Loucy (cell line): ENCODE results near the gene NRN1.
"Not testable (repeated sequence)": the region's sequence is repeated elsewhere in the genome, so short reads cannot be mapped to it uniquely, and the experiment has no call there.

ENCODE experiments used
- H2AFZ ChIP-seq: fragments of 200-600 bp; sonication (generic); 2 replicates; pipeline ENCODE4 v1.6.0; 2016; ENCODE audit warnings: antibody characterized with exemption, mild to moderate bottlenecking, low read length, moderate library complexity
- H3F3A ChIP-seq: fragments of 200-600 bp; 2 replicates; pipeline ENCODE4 v1.6.0; 2016; ENCODE audit warnings: antibody characterized with exemption, low read depth, mild to moderate bottlenecking
- H3K27me3 ChIP-seq: fragments of 200-600 bp; sonication (generic); 2 replicates; pipeline ENCODE4 v1.6.1; 2014; ENCODE audit warnings: low read length, mild to moderate bottlenecking; ENCODE audit not compliant: insufficient read depth, poor library complexity, severe bottlenecking
- H3K36me3 ChIP-seq: fragments of 200-600 bp; sonication (generic); 2 replicates; pipeline ENCODE4 v1.6.1; 2016; ENCODE audit warnings: low read length; ENCODE audit not compliant: insufficient read depth
- H3K4me1 ChIP-seq: fragments of 200-600 bp; sonication (generic); 2 replicates; pipeline ENCODE4 v1.5.1; 2014; ENCODE audit warnings: low read length, mild to moderate bottlenecking; ENCODE audit not compliant: insufficient read depth, poor library complexity, severe bottlenecking
- H3K4me2 ChIP-seq: fragments of 200-600 bp; sonication (generic); 2 replicates; pipeline ENCODE4 v1.6.0; 2014; ENCODE audit warnings: antibody characterized with exemption, low read length, low read depth, mild to moderate bottlenecking; ENCODE audit not compliant: poor library complexity, severe bottlenecking
- H3K4me3 ChIP-seq: fragments of 200-600 bp; sonication (generic); 2 replicates; pipeline ENCODE4 v1.5.1; 2014; ENCODE audit warnings: low read length, mild to moderate bottlenecking, mixed read lengths; ENCODE audit not compliant: poor library complexity, severe bottlenecking
- H3K79me2 ChIP-seq: fragments of 200-600 bp; sonication (generic); 2 replicates; pipeline ENCODE4 v1.6.1; 2014; ENCODE audit warnings: low read length; ENCODE audit not compliant: insufficient read depth
- H3K9ac ChIP-seq: fragments of 200-600 bp; sonication (generic); 2 replicates; pipeline ENCODE4 v1.6.0; 2014; ENCODE audit warnings: mild to moderate bottlenecking, low read depth, low read length, moderate library complexity; ENCODE audit not compliant: poor library complexity, severe bottlenecking
- H3K9me2 ChIP-seq: fragments of 200-600 bp; sonication (generic); replicated peaks from 2 replicates; pipeline ENCODE4 v1.6.1; 2016; ENCODE audit warnings: low read depth, low read length, mixed read lengths
- H3K9me3 ChIP-seq: fragments of 200-600 bp; sonication (generic); 2 replicates; pipeline ENCODE4 v1.6.1; 2014; ENCODE audit warnings: mild to moderate bottlenecking, antibody characterized with exemption, low read length, low read depth; ENCODE audit not compliant: insufficient read depth
- H4K20me1 ChIP-seq: fragments of 200-600 bp; sonication (generic); 2 replicates; pipeline ENCODE4 v1.6.0; 2014; ENCODE audit warnings: antibody characterized with exemption, low read length, mild to moderate bottlenecking; ENCODE audit not compliant: insufficient read depth, poor library complexity, severe bottlenecking
- EZH2phosphoT487 ChIP-seq: fragments of 200-600 bp; IDR thresholded peaks from 2 replicates; pipeline ENCODE4 v1.6.1; 2018; ENCODE audit warnings: antibody characterized with exemption, mild to moderate bottlenecking, moderate library complexity, borderline replicate concordance
- TF ChIP-seq, protein P1 (sequence below): fragments of 200-600 bp; sonication (generic); conservative IDR thresholded peaks from 2 replicates; pipeline ENCODE4 v1.5.1; 2014; ENCODE audit warnings: mild to moderate bottlenecking, antibody characterized with exemption, low read length

Gene NRN1

GRCh38 chr6:5968817-5969734, 37.6 kb downstream of the NRN1 start:
- H3K9ac ChIP-seq, result no peak overlapping the region
- H3K27me3 ChIP-seq, result no peaks in the 10 kb centered on the region
- H3K9me3 ChIP-seq, result no peaks in the 10 kb centered on the region
- H2AFZ ChIP-seq, result no peak overlapping the region
- no peaks in the 10 kb centered on the region for H3K9me2 ChIP-seq
- H3K4me3 ChIP-seq, result no peak overlapping the region
- peaks cover 11% of the 10 kb centered on the region for H3K4me1 ChIP-seq
- H3K4me2 ChIP-seq, result no peak overlapping the region
- no peaks in the 10 kb centered on the region for H4K20me1 ChIP-seq
- no peaks in the 10 kb centered on the region for H3K36me3 ChIP-seq
- no peaks in the 10 kb centered on the region for H3K79me2 ChIP-seq
- no peak for TF ChIP-seq EZH2phosphoT487
- TF ChIP-seq, protein P1, sequence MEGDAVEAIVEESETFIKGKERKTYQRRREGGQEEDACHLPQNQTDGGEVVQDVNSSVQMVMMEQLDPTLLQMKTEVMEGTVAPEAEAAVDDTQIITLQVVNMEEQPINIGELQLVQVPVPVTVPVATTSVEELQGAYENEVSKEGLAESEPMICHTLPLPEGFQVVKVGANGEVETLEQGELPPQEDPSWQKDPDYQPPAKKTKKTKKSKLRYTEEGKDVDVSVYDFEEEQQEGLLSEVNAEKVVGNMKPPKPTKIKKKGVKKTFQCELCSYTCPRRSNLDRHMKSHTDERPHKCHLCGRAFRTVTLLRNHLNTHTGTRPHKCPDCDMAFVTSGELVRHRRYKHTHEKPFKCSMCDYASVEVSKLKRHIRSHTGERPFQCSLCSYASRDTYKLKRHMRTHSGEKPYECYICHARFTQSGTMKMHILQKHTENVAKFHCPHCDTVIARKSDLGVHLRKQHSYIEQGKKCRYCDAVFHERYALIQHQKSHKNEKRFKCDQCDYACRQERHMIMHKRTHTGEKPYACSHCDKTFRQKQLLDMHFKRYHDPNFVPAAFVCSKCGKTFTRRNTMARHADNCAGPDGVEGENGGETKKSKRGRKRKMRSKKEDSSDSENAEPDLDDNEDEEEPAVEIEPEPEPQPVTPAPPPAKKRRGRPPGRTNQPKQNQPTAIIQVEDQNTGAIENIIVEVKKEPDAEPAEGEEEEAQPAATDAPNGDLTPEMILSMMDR, result no peak
- H3F3A ChIP-seq, result no peaks in the 10 kb centered on the region

- H2AFZ ChIP-seq, H3K4me3 ChIP-seq, H3K4me2 ChIP-seq, H3K9me2 ChIP-seq, H3F3A ChIP-seq, H4K20me1 ChIP-seq, H3K9me3 ChIP-seq, H3K9ac ChIP-seq, H3K27me3 ChIP-seq, H3K79me2 ChIP-seq, H3K36me3 ChIP-seq: not testable (repeated sequence)
- peaks cover 11% of the 10 kb centered on the region for H3K4me1 ChIP-seq
These were observed 38.7 kb downstream of the NRN1 start for GRCh38 chr6:5968036-5968435.

- Histone ChIP-seq H3K9me2 (no peaks in the 10 kb centered on the region), H3F3A (no peaks in the 10 kb centered on the region), H4K20me1 (no peaks in the 10 kb centered on the region), H3K27me3 (no peaks in the 10 kb centered on the region), H3K79me2 (no peaks in the 10 kb centered on the region), H3K4me3 (no peak overlapping the region), H2AFZ (no peak overlapping the region), H3K9ac (no peak overlapping the region), H3K4me2 (no peak overlapping the region), H3K36me3 (no peaks in the 10 kb centered on the region), H3K9me3 (no peaks in the 10 kb centered on the region), H3K4me1 (peaks cover 11% of the 10 kb centered on the region)
- no peak for TF ChIP-seq EZH2phosphoT487
- TF ChIP-seq, protein P1, result no peak
These were observed 39.1 kb downstream of the NRN1 start for GRCh38 chr6:5967594-5967993.

DNA sequence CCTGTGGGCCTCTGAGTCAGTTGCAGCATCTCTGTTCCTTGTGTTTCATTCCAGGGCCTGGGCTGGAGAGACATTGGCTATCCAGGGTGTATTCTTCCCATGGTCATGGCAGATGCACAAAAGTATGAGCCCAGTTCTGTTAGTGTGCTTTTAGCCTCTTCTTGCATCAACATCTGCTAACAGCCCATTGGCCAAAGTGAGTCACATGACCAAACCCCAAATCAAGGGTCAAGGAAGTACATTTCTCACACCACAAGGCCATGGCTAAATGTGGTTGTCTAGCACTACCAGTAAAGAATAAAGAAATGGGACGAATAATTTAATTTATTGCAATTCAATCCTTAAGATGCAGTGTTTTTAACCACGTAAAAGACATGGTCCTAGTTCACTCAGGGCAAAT, 43.9 kb downstream of the NRN1 start:
- Histone ChIP-seq H3K79me2 (no peaks in the 10 kb centered on the region), H3K27me3 (no peaks in the 10 kb centered on the region), H4K20me1 (no peaks in the 10 kb centered on the region), H3K4me2 (no peak overlapping the region), H3F3A (no peaks in the 10 kb centered on the region), H3K9me2 (no peaks in the 10 kb centered on the region), H3K4me3 (no peak overlapping the region), H3K9ac (no peak overlapping the region), H3K9me3 (no peaks in the 10 kb centered on the region), H2AFZ (no peak overlapping the region), H3K36me3 (no peaks in the 10 kb centered on the region), H3K4me1 (no peaks in the 10 kb centered on the region)
- TF ChIP-seq, protein P1, result no peak
